Astrocyte (in vitro differentiated cells and primary cell): ENCODE results near the gene RPS6KA2.

Source experiments
- CTCF ChIP-seq: IDR thresholded peaks from 2 replicates; pipeline ENCODE4 v1.5.1; 2011; ENCODE audit warnings: low read depth, mild to moderate bottlenecking, inconsistent platforms, low read length, moderate library complexity; ENCODE audit not compliant: insufficient read depth
- EZH2 ChIP-seq: IDR thresholded peaks from 2 replicates; pipeline ENCODE4 v1.6.1; 2012; ENCODE audit warnings: mild to moderate bottlenecking, low read length, inconsistent platforms; ENCODE audit not compliant: insufficient read depth

DNA sequence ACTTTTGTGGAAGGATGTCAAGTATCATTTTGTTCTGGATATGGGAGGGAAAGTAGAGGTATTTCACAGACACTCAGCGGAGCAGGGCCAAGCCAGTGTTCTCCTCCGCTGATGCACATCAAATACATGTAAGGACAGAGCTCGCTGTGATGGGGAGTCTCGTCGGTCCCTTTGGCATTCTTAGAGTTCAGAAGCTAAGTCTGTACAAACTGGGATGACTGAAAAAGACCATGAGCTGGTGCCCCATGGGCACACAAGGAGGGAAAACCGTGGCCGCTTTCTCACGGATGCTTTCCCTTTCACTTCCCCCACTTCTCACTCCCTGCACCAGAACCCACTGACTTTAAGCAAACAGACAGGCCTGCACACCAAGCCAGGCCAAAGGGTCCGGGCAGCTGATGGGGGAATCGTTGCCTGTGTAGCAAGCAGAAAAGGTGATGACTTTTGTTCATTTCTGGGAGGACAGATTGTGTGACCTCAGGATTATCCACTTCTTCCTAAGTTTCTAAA, 216.6 kb downstream of the RPS6KA2 start:
- no peak for TF ChIP-seq CTCF
- no peak for TF ChIP-seq EZH2
